Thoracic aorta (tissue), 2 donors: ENCODE measurements around the gene BRAP. TPM values are rescaled to one million over a fixed set of nuclear protein-coding genes. Genes with fewer than 3 reads are reported as not detected.
A peak's percentile ranks its signal among the peaks of the same experiment; 100 is the strongest.
"Not testable (repeated sequence)": the region's sequence is repeated elsewhere in the genome, so short reads cannot be mapped to it uniquely, and the experiment has no call there.

Experiments used
- ATAC-seq: fragments of 150-250 bp; one replicate; pipeline ENCODE4 v1.8.0; 2017; ENCODE audit warnings: low read depth; ENCODE audit not compliant: insufficient number of reproducible peaks, low FRiP score
- DNase-seq: peaks from one replicate; pipeline ENCODE4 v3.0.0-alpha.2; 2020; ENCODE audit warnings: low spot score
- H3K27ac ChIP-seq, 2 donors: fragments of 200-600 bp; sonication (generic); 1 replicate in 1 of 2; 2 replicates in 1 of 2; pipeline ENCODE4 v1.5.1; 2016; ENCODE audit warnings: mild to moderate bottlenecking in 2 of 2, moderate library complexity in 2 of 2
- H3K27me3 ChIP-seq: fragments of 200-600 bp; sonication (generic); replicated peaks from 2 replicates; pipeline ENCODE4 v1.6.0; 2016; ENCODE audit warnings: mild to moderate bottlenecking; ENCODE audit not compliant: insufficient read depth
- H3K36me3 ChIP-seq: fragments of 200-600 bp; sonication (generic); one replicate; pipeline ENCODE4 v1.5.1; 2016
- H3K4me1 ChIP-seq, 2 donors: fragments of 200-600 bp; sonication (generic); 1 replicate in 1 of 2; 2 replicates in 1 of 2; pipeline versions ENCODE4 v1.5.1 to v1.6.0; 2016; ENCODE audit warnings: low read depth in 2 of 2, mild to moderate bottlenecking in 1 of 2; ENCODE audit not compliant: control insufficient read depth in 1 of 2
- H3K4me3 ChIP-seq: fragments of 200-600 bp; sonication (generic); 2 replicates; pipeline ENCODE4 v1.5.1; 2016; ENCODE audit warnings: mild to moderate bottlenecking
- H3K9me3 ChIP-seq: fragments of 200-600 bp; sonication (generic); 2 replicates; pipeline ENCODE4 v1.5.1; 2016
- CTCF ChIP-seq: fragments of 200-600 bp; sonication (generic); IDR thresholded peaks from one replicate; pipeline ENCODE4 v1.5.1; 2019; ENCODE audit warnings: antibody characterized with exemption
- total RNA-seq, 2 donors: library from RNA; depleted of rRNA; stranded (reverse); fragments of >200 nt; gene quantifications; one replicate each; pipeline versions ENCODE4 v1.1.0 to v1.2.3, GENCODE V29; 2016

BRAP gene
- 10 to 100 TPM; 14.1 to 22.6 TPM for total RNA-seq

DNA sequence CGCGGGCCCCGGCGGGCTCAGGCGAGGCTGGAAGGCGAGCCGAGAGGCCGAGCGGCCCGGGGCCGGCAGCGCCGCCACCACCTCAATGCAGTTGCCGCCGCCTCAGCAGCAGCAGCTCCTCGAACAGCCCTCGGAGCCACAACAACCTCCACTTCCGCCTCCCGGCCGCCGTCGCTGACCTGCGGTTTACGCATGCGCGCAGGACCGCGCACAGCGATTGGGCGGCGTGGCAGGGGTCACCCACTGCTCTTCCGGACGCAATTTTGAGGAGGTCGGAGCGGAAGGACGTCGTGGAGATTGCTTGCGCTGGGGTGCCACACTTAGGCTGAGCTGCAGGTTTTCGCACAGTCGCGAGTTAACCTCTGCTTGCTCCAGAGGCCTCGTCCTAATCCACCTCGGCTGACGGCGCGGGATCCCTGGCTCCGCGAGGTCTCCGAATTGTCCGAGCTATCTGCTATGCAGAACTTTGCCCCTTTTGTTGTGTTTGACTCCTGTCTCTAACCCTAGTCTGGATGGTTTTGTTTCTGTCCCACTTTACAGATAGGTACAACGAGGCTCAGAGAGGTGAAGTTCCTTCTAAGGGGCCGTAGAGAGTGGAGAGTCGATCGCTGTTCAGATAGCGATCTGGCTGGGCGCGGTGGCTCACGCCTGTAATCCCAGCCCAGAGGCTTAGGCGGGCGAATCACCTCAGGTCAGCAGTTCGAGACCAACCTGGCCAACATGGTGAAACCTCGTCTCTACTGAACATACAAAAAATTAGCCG, at the start of gene BRAP, which contains the start of gene ACAD10:
Gene BRAP, minus strand, starts transcription at position 146 of the 763 bp plus-strand sequence. CDS start 164 bp downstream, outside the sequence.
Gene ACAD10, plus strand, starts transcription at position 243 of the 763 bp plus-strand sequence. CDS start 6,657 bp downstream, outside the sequence.
- Histone ChIP-seq H3K4me3 (peak within 1 kb of the TSS; percentile 86), H3K9me3 (no peaks in the 10 kb centered on the region), H3K36me3 (peaks cover 9% of the 10 kb centered on the region), H3K27me3 (no peaks in the 10 kb centered on the region), H3K4me1 (peaks cover 15 to 26% of the 10 kb centered on the region in 2 donors), H3K27ac (peak within 1 kb of the TSS; percentile 74 to 82)
- DNase-seq = peak; percentile 65
- TF ChIP-seq CTCF = no peak
- peak; percentile 89 for ATAC-seq

GRCh38 chr12:111733340-111733915, 47.7 kb upstream of the BRAP start:
- ATAC-seq (no peak), DNase-seq (no peak)
- H3K27ac ChIP-seq = no peak overlapping the region
- no peak overlapping the region for H3K4me3 ChIP-seq
- TF ChIP-seq CTCF = no peak
- H3K9me3 ChIP-seq = no peaks in the 10 kb centered on the region
- no peaks in the 10 kb centered on the region for H3K27me3 ChIP-seq
- H3K4me1 ChIP-seq = no peaks in the 10 kb centered on the region
- H3K36me3 ChIP-seq = peaks cover 17% of the 10 kb centered on the region

GRCh38 chr12:111732786-111733185, 47.0 kb upstream of the BRAP start:
- no peak for TF ChIP-seq CTCF
- Histone ChIP-seq H3K36me3 (peaks cover 17% of the 10 kb centered on the region), H3K4me1 (no peaks in the 10 kb centered on the region), H3K4me3 (no peak overlapping the region), H3K27me3 (no peaks in the 10 kb centered on the region), H3K27ac (no peak overlapping the region), H3K9me3 (no peaks in the 10 kb centered on the region)
- no peak for DNase-seq
- ATAC-seq = no peak

DNA sequence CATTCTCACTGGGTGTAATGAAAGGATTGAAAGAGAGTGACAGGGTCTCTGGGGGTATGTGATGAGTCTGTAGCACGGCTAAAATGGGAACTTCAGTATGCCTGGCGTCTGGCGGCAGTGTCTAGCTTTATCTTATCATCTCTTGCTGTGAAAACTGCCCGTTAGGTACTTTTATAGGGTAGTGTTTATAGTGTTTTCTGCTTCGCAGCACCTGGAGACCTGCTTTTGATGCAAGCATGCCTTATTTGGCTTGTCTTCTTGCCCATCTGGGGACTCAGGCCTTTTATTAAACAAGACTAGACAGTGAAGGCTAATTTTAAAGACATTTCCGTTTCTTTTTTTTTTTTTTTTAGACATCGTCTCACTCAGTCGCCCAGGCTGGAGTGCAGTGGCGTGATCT, 44.7 kb upstream of the BRAP start:
- ATAC-seq (no peak), DNase-seq (no peak)
- Histone ChIP-seq H3K27ac (no peak overlapping the region), H3K36me3 (peaks cover 17% of the 10 kb centered on the region), H3K27me3 (no peaks in the 10 kb centered on the region), H3K4me1 (no peaks in the 10 kb centered on the region), H3K4me3 (no peak overlapping the region), H3K9me3 (no peaks in the 10 kb centered on the region)
- TF ChIP-seq CTCF = no peak

- Histone ChIP-seq H3K4me1 (no peaks in the 10 kb centered on the region), H3K27me3 (no peaks in the 10 kb centered on the region), H3K9me3 (no peaks in the 10 kb centered on the region), H3K36me3 (peaks cover 15% of the 10 kb centered on the region), H3K27ac (no peak overlapping the region), H3K4me3 (no peak overlapping the region)
- TF ChIP-seq CTCF = no peak
- ATAC-seq (no peak), DNase-seq (no peak)
Measured at GRCh38 chr12:111728795-111729194, 43.0 kb upstream of the BRAP start.

GRCh38 chr12:111723646-111724360, 38.0 kb upstream of the BRAP start:
- H3K27me3 ChIP-seq, DNase-seq, H3K27ac ChIP-seq, H3K4me3 ChIP-seq, ATAC-seq, H3K4me1 ChIP-seq, H3K9me3 ChIP-seq, H3K36me3 ChIP-seq: not testable (repeated sequence)
